HL-60 (cell line): ENCODE results near the gene PGM2L1.

Experiments used
- POLR2AphosphoS5 ChIP-seq: IDR thresholded peaks from 2 replicates; pipeline ENCODE4 v1.6.1; 2012; ENCODE audit warnings: low read depth
- REST ChIP-seq: IDR thresholded peaks from 2 replicates; pipeline ENCODE4 v1.6.1; 2012; ENCODE audit warnings: low read depth; ENCODE audit not compliant: insufficient replicate concordance

- TF ChIP-seq REST = no peak
- TF ChIP-seq POLR2AphosphoS5 = no peak
Observed at GRCh38 chr11:74326665-74327064, 71.6 kb downstream of the PGM2L1 start.
